ENCODE data around the gene GRPEL1. TPM values are rescaled to one million over a fixed set of nuclear protein-coding genes. Genes with fewer than 3 reads are reported as not detected.

Gene GRPEL1
- total and polyA plus RNA-seq, 2 of the 8 experiments (the other 6 are each of a cell fraction or from before 2014, with no cell fraction given), result 13.5 to 39.9 TPM

DNA sequence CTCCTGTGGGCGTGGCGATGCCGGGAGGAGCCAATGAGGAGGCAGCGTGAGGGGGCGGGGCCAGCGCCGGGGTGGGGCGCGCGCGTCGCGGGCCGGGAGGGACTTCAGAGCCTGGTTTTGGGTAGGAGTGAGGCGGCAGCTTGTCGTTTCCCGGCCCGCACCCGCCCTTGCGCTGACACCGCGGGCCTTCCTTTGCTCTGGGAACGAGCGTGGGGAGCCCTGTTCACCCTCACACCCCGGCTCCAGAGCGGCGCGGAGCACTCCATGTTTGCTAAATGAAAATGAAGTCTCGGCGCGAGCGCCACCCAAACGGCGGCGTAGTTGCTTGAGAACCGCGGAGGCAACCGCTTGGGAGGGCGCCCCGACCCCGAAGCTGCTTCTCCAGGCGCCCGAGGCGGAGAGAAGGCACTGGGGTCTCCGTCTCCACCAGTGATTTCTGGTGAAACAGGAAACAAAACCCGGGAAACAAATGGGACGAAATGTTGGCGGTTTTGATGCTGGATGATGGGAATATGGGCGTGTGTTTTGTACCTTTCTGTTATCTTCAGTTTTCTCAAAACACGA, 497 bp upstream of the GRPEL1 start (continued):
- TF ChIP-seq ASH2L (IDR thresholded peaks at IDR 0.05; ENCODE audit: low read length) (peak; percentile 14), SAP30 (IDR thresholded peaks at IDR 0.05; ENCODE audit: insufficient read depth, insufficient replicate concordance, low read length) (peak; percentile 41), YY1 (IDR thresholded peaks at IDR 0.05; ENCODE audit: low read depth, low read length) (no peak), RFX5 (IDR thresholded peaks at IDR 0.05; ENCODE audit: borderline replicate concordance, low read depth, low read length) (no peak), NANOG (IDR thresholded peaks at IDR 0.05; ENCODE audit: insufficient read depth, low read depth, low read length, poor library complexity, severe bottlenecking) (no peak), GTF2F1 (IDR thresholded peaks at IDR 0.05; ENCODE audit: borderline replicate concordance, low read depth, low read length) (no peak), JUND (IDR thresholded peaks at IDR 0.05; ENCODE audit: low read length) (no peak), POLR2AphosphoS5 (IDR thresholded peaks at IDR 0.05; ENCODE audit: low read depth, low read length) (no peak; the same call in 1 of the 2 replicates), CBX5 (IDR thresholded peaks at IDR 0.05; ENCODE audit: low read depth, low read length) (no peak), SRF (IDR thresholded peaks at IDR 0.05; ENCODE audit: low read depth, low read length) (no peak), SIN3A (conservative IDR thresholded peaks at IDR 0.05 in 1 of 2, IDR thresholded peaks at IDR 0.05 in 1 of 2; ENCODE audit: low read depth in 1 of 2, low read length in 2 of 2) (no peak), BACH1 (IDR thresholded peaks at IDR 0.05; ENCODE audit: low read length) (no peak), EGR1 (IDR thresholded peaks at IDR 0.05; ENCODE audit: borderline replicate concordance, low read depth, low read length) (no peak), POLR2A (IDR thresholded peaks at IDR 0.05; ENCODE audit: control extremely low read depth in 1 of 2, low read depth in 2 of 2, low read length in 2 of 2) (no peak; a peak in 1 of 3 replicates), KDM5A (IDR thresholded peaks at IDR 0.05; ENCODE audit: low read length) (no peak), SP4 (IDR thresholded peaks at IDR 0.05; ENCODE audit: low read length) (no peak; the same call in 1 of the 2 replicates), CEBPB (IDR thresholded peaks at IDR 0.05; ENCODE audit: low read depth, low read length) (no peak), PHF8 (conservative IDR thresholded peaks at IDR 0.05; ENCODE audit: low read depth, low read length) (peak; percentile 9), NRF1 (IDR thresholded peaks at IDR 0.05; ENCODE audit: low read depth, low read length) (no peak), RXRA (IDR thresholded peaks at IDR 0.05; ENCODE audit: insufficient read depth, low read depth, low read length) (no peak), RNF2 (IDR thresholded peaks at IDR 0.05; ENCODE audit: borderline replicate concordance, low read depth, low read length, missing control alignments, poor library complexity, severe bottlenecking) (no peak), EZH2 (IDR thresholded peaks at IDR 0.05; ENCODE audit: low read depth, low read length, severe bottlenecking) (peak; percentile 55), FOSL1 (IDR thresholded peaks at IDR 0.05; ENCODE audit: insufficient read depth, low read depth, low read length) (no peak), HDAC6 (IDR thresholded peaks at IDR 0.05; ENCODE audit: low read depth, low read length) (no peak), MAFK (IDR thresholded peaks at IDR 0.05; ENCODE audit: low read depth, low read length) (no peak), TAF1 (IDR thresholded peaks at IDR 0.05; ENCODE audit: low read depth, low read length) (peak; percentile 78)
